Fibroblast of lung (primary cell): Measurements from ENCODE around the gene PRSS50.

Experiments
- CTCF ChIP-seq, 2 donors: IDR thresholded peaks in 1 of 2; conservative IDR thresholded peaks in 1 of 2; 1 replicate in 1 of 2; 2 replicates in 1 of 2; pipeline ENCODE4 v1.5.1; 2011 to 2012; ENCODE audit warnings: low read length in 2 of 2, control low read depth in 1 of 2, inconsistent platforms in 1 of 2, low read depth in 1 of 2, mild to moderate bottlenecking in 1 of 2
- EZH2 ChIP-seq: IDR thresholded peaks from 2 replicates; pipeline ENCODE4 v1.5.1; 2012; ENCODE audit warnings: low read length, control low read depth, mild to moderate bottlenecking; ENCODE audit errors: missing control alignments

- TF ChIP-seq CTCF (conservative IDR thresholded peaks at IDR 0.05 in 1 of 2, IDR thresholded peaks at IDR 0.05 in 1 of 2; ENCODE audit: low read depth in 1 of 2, low read length in 2 of 2) (no peak), EZH2 (no peak)
These were observed 7.4 kb downstream of the PRSS50 start for GRCh38 chr3:46710229-46710628.
